Measurements from ENCODE around the gene KRABD2.

DNA sequence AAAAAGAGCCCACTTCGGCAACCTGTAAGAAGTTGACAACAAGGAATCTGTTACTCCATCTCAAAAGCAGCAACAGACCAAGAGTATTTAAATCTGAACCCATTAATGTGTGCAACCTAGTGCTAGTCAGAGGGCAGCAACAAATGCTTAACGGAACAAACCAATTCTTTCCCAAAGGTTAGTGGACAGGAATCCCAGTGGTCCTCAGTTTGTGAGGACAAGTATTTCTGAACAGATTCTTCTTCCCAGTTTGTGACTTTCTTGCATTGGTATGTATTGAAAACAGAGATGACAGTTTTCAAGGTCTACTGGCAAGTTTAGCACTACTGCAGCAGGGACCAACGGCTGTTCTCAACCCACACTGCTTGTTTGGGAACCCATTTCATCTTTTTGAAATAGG, 3.5 kb upstream of the KRABD2 start:
- TF ChIP-seq, protein P1, sequence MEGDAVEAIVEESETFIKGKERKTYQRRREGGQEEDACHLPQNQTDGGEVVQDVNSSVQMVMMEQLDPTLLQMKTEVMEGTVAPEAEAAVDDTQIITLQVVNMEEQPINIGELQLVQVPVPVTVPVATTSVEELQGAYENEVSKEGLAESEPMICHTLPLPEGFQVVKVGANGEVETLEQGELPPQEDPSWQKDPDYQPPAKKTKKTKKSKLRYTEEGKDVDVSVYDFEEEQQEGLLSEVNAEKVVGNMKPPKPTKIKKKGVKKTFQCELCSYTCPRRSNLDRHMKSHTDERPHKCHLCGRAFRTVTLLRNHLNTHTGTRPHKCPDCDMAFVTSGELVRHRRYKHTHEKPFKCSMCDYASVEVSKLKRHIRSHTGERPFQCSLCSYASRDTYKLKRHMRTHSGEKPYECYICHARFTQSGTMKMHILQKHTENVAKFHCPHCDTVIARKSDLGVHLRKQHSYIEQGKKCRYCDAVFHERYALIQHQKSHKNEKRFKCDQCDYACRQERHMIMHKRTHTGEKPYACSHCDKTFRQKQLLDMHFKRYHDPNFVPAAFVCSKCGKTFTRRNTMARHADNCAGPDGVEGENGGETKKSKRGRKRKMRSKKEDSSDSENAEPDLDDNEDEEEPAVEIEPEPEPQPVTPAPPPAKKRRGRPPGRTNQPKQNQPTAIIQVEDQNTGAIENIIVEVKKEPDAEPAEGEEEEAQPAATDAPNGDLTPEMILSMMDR (conservative IDR thresholded peaks at IDR 0.05; ENCODE audit: low read depth, low read length), result no peak
- TF ChIP-seq EZH2 (IDR thresholded peaks at IDR 0.05; ENCODE audit: borderline replicate concordance, low read depth, low read length, poor library complexity, severe bottlenecking), result no peak
